GM12892 (cell line): ENCODE results near the gene NR0B1.

ENCODE experiments used
- POLR2A ChIP-seq: IDR thresholded peaks from 2 replicates; pipeline ENCODE4 v1.6.1; 2011; ENCODE audit warnings: low read depth, low read length, control low read depth
- POLR2AphosphoS5 ChIP-seq: IDR thresholded peaks from 2 replicates; pipeline ENCODE4 v1.6.1; 2011; ENCODE audit warnings: low read depth, low read length, control low read depth
- TAF1 ChIP-seq: IDR thresholded peaks from 2 replicates; pipeline ENCODE4 v1.6.1; 2011; ENCODE audit warnings: low read depth, mild to moderate bottlenecking, control low read depth, low read length, borderline replicate concordance

DNA sequence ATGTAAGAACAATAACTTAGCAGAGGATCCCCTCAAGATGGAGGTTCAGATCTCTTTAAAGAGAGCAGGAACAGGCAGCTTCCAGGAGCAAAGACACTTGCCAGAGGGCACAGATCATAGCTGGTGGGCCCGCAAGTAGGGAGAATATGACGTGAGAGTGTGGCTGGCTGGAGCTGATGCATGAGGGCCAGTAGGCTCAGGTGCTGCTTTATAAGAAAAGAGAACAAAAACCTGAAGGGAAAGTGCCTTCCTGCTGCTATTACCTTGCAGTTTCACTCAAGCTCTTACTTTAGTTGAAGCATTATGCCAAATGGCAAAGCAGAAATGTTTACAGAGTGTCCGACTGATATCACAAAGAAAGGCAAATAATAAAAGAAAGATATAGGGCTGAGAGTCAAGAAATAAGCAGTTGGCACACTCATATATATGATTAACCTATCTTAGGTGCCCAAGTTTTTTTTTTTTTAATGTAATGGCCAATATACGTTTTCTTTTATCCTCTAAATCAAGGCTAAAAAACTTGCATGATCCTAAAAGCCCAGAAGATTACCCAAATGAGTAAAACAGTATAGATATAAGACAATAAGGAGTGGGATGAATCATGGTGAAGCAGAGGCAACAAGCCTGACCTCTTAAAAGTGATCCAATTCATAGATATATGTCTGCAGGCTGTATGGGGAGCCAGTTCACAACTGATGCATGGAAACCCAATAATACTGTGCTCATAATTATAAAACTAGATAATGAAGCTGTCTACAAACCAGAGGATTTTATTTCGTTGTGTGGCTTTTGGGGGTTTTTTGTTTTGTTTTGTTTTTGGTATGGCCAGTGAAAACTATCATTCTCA, 12.6 kb downstream of the NR0B1 start:
- TF ChIP-seq POLR2AphosphoS5 (no peak), POLR2A (no peak), TAF1 (no peak)
